ENCODE results near the gene TGOLN2. TPM values are rescaled to one million over a fixed set of nuclear protein-coding genes. Genes with fewer than 3 reads are reported as not detected.

TGOLN2 gene
- total and polyA plus RNA-seq, 10 of the 15 experiments (the other 5 are each of a cell fraction or from before 2014, with no cell fraction given): 13.8 to 92.3 (median 49.4) TPM

DNA sequence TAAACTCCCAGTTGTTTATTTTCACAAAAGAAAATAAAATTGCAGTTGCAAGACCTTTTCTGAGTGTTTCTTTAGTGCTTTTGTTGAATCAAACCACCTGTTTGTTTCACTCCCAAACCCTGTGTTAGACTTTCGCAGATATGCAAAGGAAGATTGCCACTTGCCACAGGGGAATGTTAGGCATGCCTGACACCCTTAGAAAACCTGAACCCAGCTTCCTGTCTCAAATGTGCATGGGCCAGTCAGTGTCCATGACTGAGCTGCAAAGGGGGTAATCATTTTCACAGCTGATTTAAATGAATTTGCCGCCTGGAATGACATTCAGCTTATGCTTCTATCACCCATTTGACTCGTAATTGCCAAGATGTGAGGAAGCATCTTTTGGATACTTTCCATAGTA is 17.5 kb downstream of the TGOLN2 start:
- ATAC-seq (peak; percentile 19; the same call in 1 of the 3 replicates), DNase-seq (ENCODE audit: low read depth, low spot score) (no peak), FAIRE-seq (peak; percentile 56)
- BruUV-seq (replicated peaks): no TSS peak
- intact Hi-C loops (cut with micrococcal nuclease; ENCODE audit: unreplicated experiment) (no loop called here), in situ Hi-C loops (cut with MboI) (no loop called here)
- no peak for TF ChIP-seq NBN (IDR thresholded peaks at IDR 0.05)
- TF ChIP-seq RELA (IDR thresholded peaks at IDR 0.05; ENCODE audit: borderline replicate concordance, partially characterized antibody): no peak
- no peak for TF ChIP-seq POU2F2 (IDR thresholded peaks at IDR 0.05; ENCODE audit: borderline replicate concordance, low read depth, low read length)
- H4K20me1 ChIP-seq (ENCODE audit: control insufficient read depth, insufficient read depth): no peaks in the 10 kb centered on the region
- RAD21 ChIA-PET (ENCODE audit: unreplicated experiment): interaction anchor here (1.0 to 2.3 kb wide), 2 partner anchors 10 to 17 kb away, joined by 3 to 7 read pairs; no protein-coding TSS in a partner anchor
- peaks cover 0 to 6% of the 10 kb centered on the region in 2 experiments; a peak in 2 of 4 replicates for H3K36me3 ChIP-seq (ENCODE audit: control insufficient read depth in 2 of 2, insufficient read depth in 2 of 2, low read length in 1 of 2)
- H3K79me2 ChIP-seq (ENCODE audit: control insufficient read depth, insufficient read depth, low read length): no peaks in the 10 kb centered on the region
- no peaks in the 10 kb centered on the region for H3K27me3 ChIP-seq (replicated peaks in 1 of 2; ENCODE audit: control insufficient read depth in 2 of 2, insufficient read depth in 2 of 2, low read length in 1 of 2)
- H3K4me1 ChIP-seq (ENCODE audit: control insufficient read depth, insufficient read depth, low read length): peaks cover 19% of the 10 kb centered on the region
- H3K9me3 ChIP-seq (replicated peaks; ENCODE audit: control insufficient read depth, insufficient read depth, low read length): no peaks in the 10 kb centered on the region
- no peak overlapping the region for H3K27ac ChIP-seq (ENCODE audit: control insufficient read depth, insufficient read depth)
- no peak overlapping the region for H3K4me3 ChIP-seq
- 47% methylated on average over 3 of the region's 3 CpGs for WGBS (ENCODE audit: insufficient coverage, insufficient replicate concordance, low lambda C conversion rate, missing lambda C conversion rate)
- H3K9ac ChIP-seq (ENCODE audit: control insufficient read depth, insufficient read depth, low read length): no peak overlapping the region
- SMC1A ChIA-PET (ENCODE audit: uncharacterized antibody, unreplicated experiment): interaction anchor here (0.6 to 1.7 kb wide), 4 partner anchors 13 to 788 kb away, joined by 3 to 6 read pairs (median 3); no protein-coding TSS in a partner anchor
- CTCF ChIA-PET: interaction anchor here (0.7 to 3.2 kb wide), 3 partner anchors 11 to 1007 kb away, joined by 3 to 27 read pairs (median 4); no protein-coding TSS in a partner anchor
- POLR2A ChIA-PET: interaction anchor here (1.1 to 1.5 kb wide), 2 partner anchors 21 to 55 kb away, joined by 3 to 4 read pairs; no protein-coding TSS in a partner anchor
- no peak overlapping the region for H3K4me2 ChIP-seq (ENCODE audit: control insufficient read depth, insufficient read depth)
- no peak overlapping the region for H2AFZ ChIP-seq (ENCODE audit: control insufficient read depth, low read depth, low read length)

GRCh38 chr2:85309699-85310321 is 18.0 kb downstream of the TGOLN2 start:
- 36% methylated on average over 19 of the region's 19 CpGs for WGBS (ENCODE audit: insufficient coverage, insufficient replicate concordance, low lambda C conversion rate, missing lambda C conversion rate)
- Histone ChIP-seq H3K27me3 (replicated peaks in 1 of 2; ENCODE audit: control insufficient read depth in 2 of 2, insufficient read depth in 2 of 2, low read length in 1 of 2) (no peaks in the 10 kb centered on the region), H3K9ac (ENCODE audit: control insufficient read depth, insufficient read depth, low read length) (no peak overlapping the region), H3K4me2 (ENCODE audit: control insufficient read depth, insufficient read depth) (peak overlapping the region; percentile 65), H3K79me2 (ENCODE audit: control insufficient read depth, insufficient read depth, low read length) (no peaks in the 10 kb centered on the region), H2AFZ (ENCODE audit: control insufficient read depth, low read depth, low read length) (peak overlapping the region; percentile 29), H3K4me3 (no peak overlapping the region), H3K9me3 (replicated peaks; ENCODE audit: control insufficient read depth, insufficient read depth, low read length) (no peaks in the 10 kb centered on the region), H3K36me3 (ENCODE audit: control insufficient read depth in 2 of 2, insufficient read depth in 2 of 2, low read length in 1 of 2) (peaks cover 0 to 5% of the 10 kb centered on the region in 2 experiments; a peak in 2 of 4 replicates), H4K20me1 (ENCODE audit: control insufficient read depth, insufficient read depth) (no peaks in the 10 kb centered on the region), H3K4me1 (ENCODE audit: control insufficient read depth, insufficient read depth, low read length) (peaks cover 19% of the 10 kb centered on the region), H3K27ac (ENCODE audit: control insufficient read depth, insufficient read depth) (peak overlapping the region; percentile 42)
- DNase-seq (ENCODE audit: low read depth, low spot score) (no peak), ATAC-seq (peak; percentile 22), FAIRE-seq (no peak)
- ChIA-PET POLR2A (interaction anchor here (0.8 to 1.5 kb wide), 3 partner anchors 12 to 56 kb away, joined by 3 to 4 read pairs (median 3); no protein-coding TSS in a partner anchor), RAD21 (ENCODE audit: unreplicated experiment) (interaction anchor here (1.0 to 2.3 kb wide), 2 partner anchors 9 to 17 kb away, joined by 3 to 7 read pairs; no protein-coding TSS in a partner anchor), SMC1A (ENCODE audit: uncharacterized antibody, unreplicated experiment) (interaction anchor here (1.0 to 1.7 kb wide), 3 partner anchors 10 to 16 kb away, joined by 3 to 6 read pairs (median 3); no protein-coding TSS in a partner anchor), CTCF (interaction anchor here (0.7 to 3.2 kb wide), 4 partner anchors 8 to 1007 kb away, joined by 3 to 27 read pairs (median 4); no protein-coding TSS in a partner anchor)
- intact Hi-C loops (cut with micrococcal nuclease; ENCODE audit: unreplicated experiment) (no loop called here), in situ Hi-C loops (cut with MboI) (no loop called here)
- BruUV-seq (replicated peaks): no TSS peak
- no peak for TF ChIP-seq SUZ12 (IDR thresholded peaks at IDR 0.05; ENCODE audit: unreplicated experiment)
- 0 out of 3 replicates have a peak, but pooled peaks of 1 of the 2 experiments have one; percentile 14 for TF ChIP-seq EGR1 (IDR thresholded peaks at IDR 0.05; ENCODE audit: borderline replicate concordance in 1 of 2, low read depth in 2 of 2, low read length in 2 of 2)
- TF ChIP-seq, protein P1, sequence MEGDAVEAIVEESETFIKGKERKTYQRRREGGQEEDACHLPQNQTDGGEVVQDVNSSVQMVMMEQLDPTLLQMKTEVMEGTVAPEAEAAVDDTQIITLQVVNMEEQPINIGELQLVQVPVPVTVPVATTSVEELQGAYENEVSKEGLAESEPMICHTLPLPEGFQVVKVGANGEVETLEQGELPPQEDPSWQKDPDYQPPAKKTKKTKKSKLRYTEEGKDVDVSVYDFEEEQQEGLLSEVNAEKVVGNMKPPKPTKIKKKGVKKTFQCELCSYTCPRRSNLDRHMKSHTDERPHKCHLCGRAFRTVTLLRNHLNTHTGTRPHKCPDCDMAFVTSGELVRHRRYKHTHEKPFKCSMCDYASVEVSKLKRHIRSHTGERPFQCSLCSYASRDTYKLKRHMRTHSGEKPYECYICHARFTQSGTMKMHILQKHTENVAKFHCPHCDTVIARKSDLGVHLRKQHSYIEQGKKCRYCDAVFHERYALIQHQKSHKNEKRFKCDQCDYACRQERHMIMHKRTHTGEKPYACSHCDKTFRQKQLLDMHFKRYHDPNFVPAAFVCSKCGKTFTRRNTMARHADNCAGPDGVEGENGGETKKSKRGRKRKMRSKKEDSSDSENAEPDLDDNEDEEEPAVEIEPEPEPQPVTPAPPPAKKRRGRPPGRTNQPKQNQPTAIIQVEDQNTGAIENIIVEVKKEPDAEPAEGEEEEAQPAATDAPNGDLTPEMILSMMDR (IDR thresholded peaks at IDR 0.05 in 2 of 3, conservative IDR thresholded peaks at IDR 0.05 in 1 of 3; ENCODE audit: control insufficient read depth in 2 of 3, extremely low read depth in 1 of 3, insufficient read depth in 1 of 3, low read depth in 3 of 3, low read length in 3 of 3): no peak
- no peak for TF ChIP-seq PKNOX1 (IDR thresholded peaks at IDR 0.05)
- TF ChIP-seq SPI1 (IDR thresholded peaks at IDR 0.05; ENCODE audit: borderline replicate concordance, insufficient read depth, low read depth, low read length): 0 out of 2 replicates have a peak, but pooled peaks have one; percentile 33
- no peak for TF ChIP-seq TCF3 (IDR thresholded peaks at IDR 0.05; ENCODE audit: borderline replicate concordance, insufficient read depth, low read depth, low read length)
